Stimulated activated naive CD8-positive, alpha-beta T cell treated with anti-CD3 and anti-CD28 coated beads, Interleukin-15, Interleukin-2, amounts not matched to agents 100 ng/mL and 50 ng/mL, for 24 hours (primary cell): ENCODE data around the gene GFRA3.
A peak's percentile ranks its signal among the peaks of the same experiment; 100 is the strongest.
"Not testable (repeated sequence)": the region's sequence is repeated elsewhere in the genome, so short reads cannot be mapped to it uniquely, and the experiment has no call there.

Experiments
- H3K27ac Mint-ChIP-seq: one replicate; pipeline ENCODE4 v1.8.0; 2021; ENCODE audit warnings: mild to moderate bottlenecking, mixed read lengths
- H3K27me3 Mint-ChIP-seq: one replicate; pipeline ENCODE4 v1.8.0; 2021; ENCODE audit warnings: mixed read lengths
- H3K36me3 Mint-ChIP-seq: one replicate; pipeline ENCODE4 v1.8.0; 2021; ENCODE audit warnings: low read depth, mixed read lengths
- H3K4me1 Mint-ChIP-seq: one replicate; pipeline ENCODE4 v1.8.0; 2021; ENCODE audit warnings: low read depth, mixed read lengths
- H3K4me3 Mint-ChIP-seq: one replicate; pipeline ENCODE4 v1.8.0; 2021; ENCODE audit warnings: mild to moderate bottlenecking, mixed read lengths
- H3K9me3 Mint-ChIP-seq: one replicate; pipeline ENCODE4 v1.8.0; 2021; ENCODE audit warnings: mixed read lengths

The GFRA3 gene

GRCh38 chr5:138274189-138274853 lies at the start of gene GFRA3:
GFRA3 (minus strand) TSS chr5:138274621; CDS start chr5:138274424, 197 bp downstream.
- H3K27me3 Mint-ChIP-seq = peaks cover 41% of the 10 kb centered on the region
- H3K9me3 Mint-ChIP-seq = no peaks in the 10 kb centered on the region
- H3K4me1 Mint-ChIP-seq = peaks cover 9% of the 10 kb centered on the region
- H3K36me3 Mint-ChIP-seq = no peaks in the 10 kb centered on the region
- H3K27ac Mint-ChIP-seq = no peak within 1 kb of the TSS
- peak within 1 kb of the TSS; percentile 55 for H3K4me3 Mint-ChIP-seq

- not testable (repeated sequence) for H3K36me3 Mint-ChIP-seq, H3K27ac Mint-ChIP-seq, H3K27me3 Mint-ChIP-seq, H3K4me3 Mint-ChIP-seq, H3K9me3 Mint-ChIP-seq, H3K4me1 Mint-ChIP-seq
These were observed 43.8 kb upstream of the GFRA3 start for GRCh38 chr5:138318211-138318610.

GRCh38 chr5:138316355-138316754 lies 41.9 kb upstream of the GFRA3 start:
- H3K4me1 Mint-ChIP-seq = no peaks in the 10 kb centered on the region
- H3K36me3 Mint-ChIP-seq = no peaks in the 10 kb centered on the region
- H3K27me3 Mint-ChIP-seq = no peaks in the 10 kb centered on the region
- no peaks in the 10 kb centered on the region for H3K9me3 Mint-ChIP-seq
- H3K27ac Mint-ChIP-seq = no peak overlapping the region
- H3K4me3 Mint-ChIP-seq = no peak overlapping the region

- no peaks in the 10 kb centered on the region for H3K9me3 Mint-ChIP-seq
- H3K27me3 Mint-ChIP-seq = no peaks in the 10 kb centered on the region
- no peak overlapping the region for H3K4me3 Mint-ChIP-seq
- H3K4me1 Mint-ChIP-seq = no peaks in the 10 kb centered on the region
- H3K27ac Mint-ChIP-seq = no peak overlapping the region
- no peaks in the 10 kb centered on the region for H3K36me3 Mint-ChIP-seq
These were observed 41.4 kb upstream of the GFRA3 start for GRCh38 chr5:138315751-138316278.

GRCh38 chr5:138305797-138306196 lies 31.4 kb upstream of the GFRA3 start:
- H3K4me1 Mint-ChIP-seq = no peaks in the 10 kb centered on the region
- no peaks in the 10 kb centered on the region for H3K27me3 Mint-ChIP-seq
- no peak overlapping the region for H3K4me3 Mint-ChIP-seq
- H3K9me3 Mint-ChIP-seq = no peaks in the 10 kb centered on the region
- H3K27ac Mint-ChIP-seq = no peak overlapping the region
- no peaks in the 10 kb centered on the region for H3K36me3 Mint-ChIP-seq

GRCh38 chr5:138303372-138303771 lies 29.0 kb upstream of the GFRA3 start:
- Mint-ChIP-seq H3K27me3 (no peaks in the 10 kb centered on the region), H3K4me1 (no peaks in the 10 kb centered on the region), H3K36me3 (no peaks in the 10 kb centered on the region), H3K9me3 (no peaks in the 10 kb centered on the region), H3K27ac (no peak overlapping the region), H3K4me3 (no peak overlapping the region)

- H3K4me1 Mint-ChIP-seq = no peaks in the 10 kb centered on the region
- no peaks in the 10 kb centered on the region for H3K36me3 Mint-ChIP-seq
- H3K27ac Mint-ChIP-seq = no peak overlapping the region
- H3K4me3 Mint-ChIP-seq = no peak overlapping the region
- H3K27me3 Mint-ChIP-seq = no peaks in the 10 kb centered on the region
- no peaks in the 10 kb centered on the region for H3K9me3 Mint-ChIP-seq
These were observed 14.9 kb upstream of the GFRA3 start for GRCh38 chr5:138289296-138289695.

- Mint-ChIP-seq H3K4me3 (no peak overlapping the region), H3K36me3 (no peaks in the 10 kb centered on the region), H3K9me3 (no peaks in the 10 kb centered on the region), H3K27me3 (no peaks in the 10 kb centered on the region), H3K4me1 (peaks cover 3% of the 10 kb centered on the region), H3K27ac (no peak overlapping the region)
These were observed 12.8 kb upstream of the GFRA3 start for GRCh38 chr5:138287246-138287645.

- Mint-ChIP-seq H3K27ac (no peak overlapping the region), H3K27me3 (no peaks in the 10 kb centered on the region), H3K4me3 (no peak overlapping the region), H3K9me3 (no peaks in the 10 kb centered on the region), H3K36me3 (no peaks in the 10 kb centered on the region), H3K4me1 (peaks cover 3% of the 10 kb centered on the region)
These were observed 8.7 kb upstream of the GFRA3 start for GRCh38 chr5:138282920-138283742.

- Mint-ChIP-seq H3K9me3 (no peaks in the 10 kb centered on the region), H3K4me3 (no peak overlapping the region), H3K4me1 (peaks cover 3% of the 10 kb centered on the region), H3K36me3 (no peaks in the 10 kb centered on the region), H3K27me3 (peaks cover 12% of the 10 kb centered on the region), H3K27ac (no peak overlapping the region)
These were observed 6.5 kb upstream of the GFRA3 start for GRCh38 chr5:138280915-138281314.

GRCh38 chr5:138276402-138277054 lies 2.1 kb upstream of the GFRA3 start:
- H3K27me3 Mint-ChIP-seq = peaks cover 38% of the 10 kb centered on the region
- H3K9me3 Mint-ChIP-seq = no peaks in the 10 kb centered on the region
- peaks cover 9% of the 10 kb centered on the region for H3K4me1 Mint-ChIP-seq
- no peaks in the 10 kb centered on the region for H3K36me3 Mint-ChIP-seq
- no peak overlapping the region for H3K4me3 Mint-ChIP-seq
- H3K27ac Mint-ChIP-seq = no peak overlapping the region

- Mint-ChIP-seq H3K27ac (no peak overlapping the region), H3K36me3 (no peaks in the 10 kb centered on the region)
These were observed 1.5 kb upstream of the GFRA3 start for GRCh38 chr5:138275895-138276294.

GRCh38 chr5:138275379-138275782 lies 960 bp upstream of the GFRA3 start:
- H3K36me3 Mint-ChIP-seq = no peaks in the 10 kb centered on the region
- H3K27ac Mint-ChIP-seq = no peak overlapping the region
- H3K27me3 Mint-ChIP-seq = peaks cover 41% of the 10 kb centered on the region
- H3K4me1 Mint-ChIP-seq = peaks cover 9% of the 10 kb centered on the region
- H3K4me3 Mint-ChIP-seq = no peak overlapping the region
- no peaks in the 10 kb centered on the region for H3K9me3 Mint-ChIP-seq

More at GRCh38 chr5:138275895-138276294, 1.5 kb upstream of the GFRA3 start:
- H3K4me1 Mint-ChIP-seq = peaks cover 9% of the 10 kb centered on the region
- peaks cover 41% of the 10 kb centered on the region for H3K27me3 Mint-ChIP-seq
- H3K9me3 Mint-ChIP-seq = no peaks in the 10 kb centered on the region
- no peak overlapping the region for H3K4me3 Mint-ChIP-seq

- no peak overlapping the region for H3K27ac Mint-ChIP-seq
- peak overlapping the region; percentile 11 for H3K4me3 Mint-ChIP-seq
- no peaks in the 10 kb centered on the region for H3K36me3 Mint-ChIP-seq
- peaks cover 9% of the 10 kb centered on the region for H3K4me1 Mint-ChIP-seq
- H3K27me3 Mint-ChIP-seq = peaks cover 44% of the 10 kb centered on the region
- H3K9me3 Mint-ChIP-seq = no peaks in the 10 kb centered on the region
These were observed 610 bp downstream of the GFRA3 start for GRCh38 chr5:138273834-138274188.

- H3K36me3 Mint-ChIP-seq = no peaks in the 10 kb centered on the region
- H3K27ac Mint-ChIP-seq = no peak overlapping the region
- H3K4me3 Mint-ChIP-seq = no peak overlapping the region
- H3K4me1 Mint-ChIP-seq = peaks cover 9% of the 10 kb centered on the region
- H3K9me3 Mint-ChIP-seq = no peaks in the 10 kb centered on the region
- peaks cover 45% of the 10 kb centered on the region for H3K27me3 Mint-ChIP-seq
These were observed 1.7 kb downstream of the GFRA3 start for GRCh38 chr5:138272681-138273080.
